Measurements from ENCODE around the gene GOLGA7B. TPM values are rescaled to one million over a fixed set of nuclear protein-coding genes. Genes with fewer than 3 reads are reported as not detected.
A peak's percentile ranks its signal among the peaks of the same experiment; 100 is the strongest.

GOLGA7B gene
- total and polyA plus RNA-seq, 2 of the 4 experiments (the other 2 are of a cell fraction), result not detected

- H3K9me3 ChIP-seq (ENCODE audit: control insufficient read depth, insufficient read depth, low read length), result no peaks in the 10 kb centered on the region
- intact Hi-C loops (cut with micrococcal nuclease) (no loop called here), dilution Hi-C loops (cut with HindIII; ENCODE audit: low sequenced_read_pairs, unreplicated experiment) (no loop called here), in situ Hi-C loops (cut with MboI; ENCODE audit: low sequenced_read_pairs) (no loop called here)
- TF ChIP-seq RAD21 (IDR thresholded peaks at IDR 0.05; ENCODE audit: low read length) (no peak), FOS (IDR thresholded peaks at IDR 0.05; ENCODE audit: low read depth, low read length) (no peak), NFE2L2 (IDR thresholded peaks at IDR 0.05; ENCODE audit: low read depth, low read length) (no peak), ELK1 (IDR thresholded peaks at IDR 0.05; ENCODE audit: borderline replicate concordance, low read depth, low read length) (no peak), RFX5 (IDR thresholded peaks at IDR 0.05; ENCODE audit: low read depth, low read length) (no peak), MAFK (IDR thresholded peaks at IDR 0.05; ENCODE audit: low read depth, low read length) (no peak), SMC3 (IDR thresholded peaks at IDR 0.05; ENCODE audit: low read depth, low read length) (no peak), CHD1 (IDR thresholded peaks at IDR 0.05; ENCODE audit: low read depth, low read length) (no peak)
- ChIA-PET POLR2A (ENCODE audit: unreplicated experiment) (no interaction called here), CTCF (no interaction called here)
- no peaks in the 10 kb centered on the region for H4K20me1 ChIP-seq (ENCODE audit: insufficient read depth, low read length)
- no peak overlapping the region for H3K9ac ChIP-seq (ENCODE audit: low read depth, low read length)
- H4K91ac ChIP-seq (ENCODE audit: insufficient read depth, low read depth, low read length), result no peak overlapping the region
- H3K36me3 ChIP-seq (ENCODE audit: control insufficient read depth, insufficient read depth, low read length), result no peaks in the 10 kb centered on the region
- H3K18ac ChIP-seq (ENCODE audit: low read depth, low read length), result no peak overlapping the region
- H2AK9ac ChIP-seq (replicated peaks; ENCODE audit: low read depth, low read length, poor library complexity), result no peak overlapping the region
- no peak overlapping the region for H3K4ac ChIP-seq (ENCODE audit: low read depth, low read length)
- no peak overlapping the region for H3K14ac ChIP-seq (replicated peaks; ENCODE audit: low read depth, low read length)
- H2AK5ac ChIP-seq (ENCODE audit: low read depth, low read length), result no peak overlapping the region
- no peak overlapping the region for H2BK120ac ChIP-seq (ENCODE audit: low read depth, low read length)
- H2BK5ac ChIP-seq (ENCODE audit: low read depth, low read length, poor library complexity, severe bottlenecking), result no peak overlapping the region
- H3K27ac ChIP-seq (ENCODE audit: insufficient read depth, low read length), result no peak overlapping the region
- H3K27me3 ChIP-seq (ENCODE audit: control insufficient read depth, insufficient read depth, low read length), result peaks cover 25% of the 10 kb centered on the region
- peak; percentile 24; the same call in 1 of the 2 replicates for ATAC-seq (ENCODE audit: low read depth)
- no peak overlapping the region for H4K5ac ChIP-seq (ENCODE audit: low read depth, low read length)
- no peak overlapping the region for H2BK15ac ChIP-seq (ENCODE audit: low read depth, low read length)
- no peak overlapping the region for H4K8ac ChIP-seq (ENCODE audit: low read depth in 2 of 2, low read length in 2 of 2)
- H3K79me1 ChIP-seq (ENCODE audit: low read depth in 1 of 2, low read length in 2 of 2), result no peaks in the 10 kb centered on the region
- no TSS peak for BruUV-seq (replicated peaks)
- H3K4me2 ChIP-seq (ENCODE audit: low read depth, low read length), result no peak overlapping the region
- H2BK20ac ChIP-seq (ENCODE audit: low read depth, low read length), result no peak overlapping the region
- no peaks in the 10 kb centered on the region for H3K4me1 ChIP-seq (ENCODE audit: control insufficient read depth, insufficient read depth, low read length)
- no peaks in the 10 kb centered on the region for H3K9me1 ChIP-seq (ENCODE audit: insufficient read depth, low read length)
- 25% methylated on average over 7 of the region's 10 CpGs; no CpG with 5 or more reads in 1 of the 2 experiments for WGBS, 2 experiments (ENCODE audit: extremely low coverage in 2 of 2, insufficient read length in 1 of 2)
- H3K23ac ChIP-seq (ENCODE audit: low read depth, low read length), result no peak overlapping the region
- H3K4me3 ChIP-seq (ENCODE audit: insufficient read depth, low read depth, low read length), result no peak overlapping the region
- DNase-seq, result no peak
- no peak overlapping the region for H2AFZ ChIP-seq (replicated peaks; ENCODE audit: low read length, poor library complexity)
- H3K56ac ChIP-seq (ENCODE audit: extremely low read depth, insufficient read depth, low read length), result no peak overlapping the region
Measured at GRCh38 chr10:97827702-97828291, 21.8 kb upstream of the GOLGA7B start.
